ENCODE measurements around the gene UBE2Q1.

DNA sequence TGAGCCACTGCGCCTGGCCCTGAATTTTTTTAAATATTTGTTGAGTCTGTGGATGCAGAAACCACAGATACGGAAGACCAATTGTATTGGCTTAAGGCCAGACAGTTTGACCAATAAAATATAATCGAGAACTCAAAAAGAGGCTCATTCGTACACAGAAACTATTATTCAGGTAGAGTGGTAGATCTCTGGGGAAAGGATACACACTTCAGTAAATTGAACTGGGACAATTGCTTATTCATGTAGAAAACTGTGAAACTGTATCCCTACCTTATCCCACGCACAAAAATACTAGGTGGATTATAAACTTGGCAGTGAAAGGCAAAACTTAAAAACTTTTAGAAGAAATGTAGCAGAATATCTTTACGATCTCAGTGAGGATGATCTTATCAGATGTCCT is 31.3 kb downstream of the UBE2Q1 start:
- TF ChIP-seq, protein P1, sequence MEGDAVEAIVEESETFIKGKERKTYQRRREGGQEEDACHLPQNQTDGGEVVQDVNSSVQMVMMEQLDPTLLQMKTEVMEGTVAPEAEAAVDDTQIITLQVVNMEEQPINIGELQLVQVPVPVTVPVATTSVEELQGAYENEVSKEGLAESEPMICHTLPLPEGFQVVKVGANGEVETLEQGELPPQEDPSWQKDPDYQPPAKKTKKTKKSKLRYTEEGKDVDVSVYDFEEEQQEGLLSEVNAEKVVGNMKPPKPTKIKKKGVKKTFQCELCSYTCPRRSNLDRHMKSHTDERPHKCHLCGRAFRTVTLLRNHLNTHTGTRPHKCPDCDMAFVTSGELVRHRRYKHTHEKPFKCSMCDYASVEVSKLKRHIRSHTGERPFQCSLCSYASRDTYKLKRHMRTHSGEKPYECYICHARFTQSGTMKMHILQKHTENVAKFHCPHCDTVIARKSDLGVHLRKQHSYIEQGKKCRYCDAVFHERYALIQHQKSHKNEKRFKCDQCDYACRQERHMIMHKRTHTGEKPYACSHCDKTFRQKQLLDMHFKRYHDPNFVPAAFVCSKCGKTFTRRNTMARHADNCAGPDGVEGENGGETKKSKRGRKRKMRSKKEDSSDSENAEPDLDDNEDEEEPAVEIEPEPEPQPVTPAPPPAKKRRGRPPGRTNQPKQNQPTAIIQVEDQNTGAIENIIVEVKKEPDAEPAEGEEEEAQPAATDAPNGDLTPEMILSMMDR (IDR thresholded peaks at IDR 0.05) = no peak
- TF ChIP-seq POLR2A (IDR thresholded peaks at IDR 0.05) (no peak), POLR2AphosphoS5 (IDR thresholded peaks at IDR 0.05) (no peak)
